Measurements from ENCODE around the gene CARD11.

CARD11 gene

GRCh38 chr7:2870471-2870931, 173.2 kb downstream of the CARD11 start:
- DNase-seq: peak; percentile 73 to 81

- DNase-seq: no peak
These were observed 173.7 kb downstream of the CARD11 start for GRCh38 chr7:2869981-2870380.

GRCh38 chr7:2866601-2867000, 177.1 kb downstream of the CARD11 start:
- DNase-seq: no peak

GRCh38 chr7:2864999-2865670, 178.5 kb downstream of the CARD11 start:
- DNase-seq: peak; percentile 67 to 70

- DNase-seq: peak in 1 of 2 donors; percentile 23
These were observed 179.3 kb downstream of the CARD11 start for GRCh38 chr7:2864204-2864985.

- DNase-seq: peak; percentile 95 to 97
These were observed 180.1 kb downstream of the CARD11 start for GRCh38 chr7:2863461-2864066.

- peak; percentile 22 to 29 for DNase-seq
These were observed 180.8 kb downstream of the CARD11 start for GRCh38 chr7:2862831-2863361.

GRCh38 chr7:2861509-2861908, 182.2 kb downstream of the CARD11 start:
- no peak for DNase-seq

GRCh38 chr7:2860627-2861133, 183.0 kb downstream of the CARD11 start:
- DNase-seq: no peak

- DNase-seq: no peak
These were observed 183.7 kb downstream of the CARD11 start for GRCh38 chr7:2859952-2860351.

- DNase-seq: no peak
These were observed 185.0 kb downstream of the CARD11 start for GRCh38 chr7:2858621-2859020.

- peak; percentile 31 to 38 for DNase-seq
These were observed 187.1 kb downstream of the CARD11 start for GRCh38 chr7:2856388-2857169.
